HEK293 (cell line): Measurements from ENCODE around the gene CISH.

Experiments
- CTCF ChIA-PET: fragments of 350-600 bp; formaldehyde crosslinking; extraction: SDS; loops from one replicate; lab custom pipeline; 2021; ENCODE audit warnings: antibody characterized with exemption; lab: Yijun Ruan, JAX
- POLR2A ChIA-PET: fragments of 300-600 bp; formaldehyde crosslinking; extraction: SDS; loops from one replicate; lab custom pipeline; 2020; ENCODE audit warnings: antibody characterized with exemption, inconsistent platforms; lab: Yijun Ruan, JAX
- H3K27ac ChIP-seq: fragments of 200-500 bp; sonication (Bioruptor generic); 2 replicates; pipeline ENCODE4 v1.5.1; 2014; ENCODE audit warnings: low read depth, low read length, control low read depth, inconsistent platforms; ENCODE audit errors: extremely low read depth
- H3K36me3 ChIP-seq, 2 experiments: fragments of 200-500 bp in 1 of 2; sonication (Bioruptor generic) in 1 of 2; 1 replicate in 1 of 2; 2 replicates in 1 of 2; pipeline ENCODE4 v1.5.1; 2014 to 2017; ENCODE audit warnings: inconsistent platforms in 2 of 2, low read length in 2 of 2; ENCODE audit not compliant: control insufficient read depth in 2 of 2, insufficient read depth in 1 of 2
- H3K4me1 ChIP-seq: fragments of 200-500 bp; sonication (Bioruptor generic); 2 replicates; pipeline ENCODE4 v1.5.1; 2014; ENCODE audit warnings: mild to moderate bottlenecking, low read length, inconsistent platforms; ENCODE audit not compliant: control insufficient read depth, insufficient read depth
- H3K4me3 ChIP-seq: 2 replicates; pipeline ENCODE4 v1.5.1; 2011; ENCODE audit warnings: low read depth, mild to moderate bottlenecking, control low read depth, low read length, moderate library complexity
- H3K9me3 ChIP-seq: fragments of 200-500 bp; sonication (Bioruptor generic); 2 replicates; pipeline ENCODE4 v1.5.1; 2014; ENCODE audit warnings: low read depth, low read length, inconsistent platforms; ENCODE audit not compliant: control insufficient read depth, insufficient read depth
- EGR2 ChIP-seq: fragments of 450-650 bp; formaldehyde crosslinking; IDR thresholded peaks from 2 replicates; pipeline ENCODE4 v1.5.1; 2016; ENCODE audit warnings: low read depth, missing biosample characterization, missing genetic modification characterization
- HOXA7 ChIP-seq: sonication (generic); formaldehyde crosslinking; IDR thresholded peaks from 2 replicates; pipeline ENCODE4 v1.8.1; 2022; ENCODE audit warnings: missing genetic modification reagents, borderline replicate concordance
- INSM2 ChIP-seq: fragments of 450-650 bp; formaldehyde crosslinking; IDR thresholded peaks from 2 replicates; pipeline ENCODE4 v1.5.1; 2016; ENCODE audit warnings: missing biosample characterization, missing genetic modification characterization
- KLF10 ChIP-seq: fragments of 450-650 bp; IDR thresholded peaks from 2 replicates; pipeline ENCODE4 v1.5.1; 2018; ENCODE audit warnings: missing biosample characterization, mild to moderate bottlenecking, missing genetic modification characterization
- KLF9 ChIP-seq: fragments of 450-650 bp; formaldehyde crosslinking; IDR thresholded peaks from 2 replicates; pipeline ENCODE4 v1.5.1; 2016; ENCODE audit warnings: missing biosample characterization, missing genetic modification characterization, low read depth
- OSR2 ChIP-seq: fragments of 450-650 bp; formaldehyde crosslinking; IDR thresholded peaks from 2 replicates; pipeline ENCODE4 v1.5.1; 2016; ENCODE audit warnings: missing biosample characterization, missing genetic modification characterization
- OVOL3 ChIP-seq: fragments of 450-650 bp; formaldehyde crosslinking; IDR thresholded peaks from 2 replicates; pipeline ENCODE4 v1.5.1; 2016; ENCODE audit warnings: missing biosample characterization, missing genetic modification characterization
- PBX3 ChIP-seq: sonication (generic); formaldehyde crosslinking; IDR thresholded peaks from 2 replicates; pipeline ENCODE4 v1.8.1; 2022; ENCODE audit warnings: mild to moderate bottlenecking, moderate library complexity, missing genetic modification reagents
- SALL2 ChIP-seq: fragments of 450-650 bp; formaldehyde crosslinking; IDR thresholded peaks from 2 replicates; pipeline ENCODE4 v1.5.0; 2017; ENCODE audit warnings: missing biosample characterization, mild to moderate bottlenecking, missing genetic modification characterization, borderline replicate concordance
- ZBTB26 ChIP-seq: fragments of 450-650 bp; formaldehyde crosslinking; optimal IDR thresholded peaks from 2 replicates; pipeline ENCODE3; 2016; ENCODE audit warnings: missing biosample characterization, mild to moderate bottlenecking, missing genetic modification characterization
- ZNF121 ChIP-seq: fragments of 450-650 bp; formaldehyde crosslinking; IDR thresholded peaks from 2 replicates; pipeline ENCODE4 v1.5.1; 2016; ENCODE audit warnings: missing biosample characterization, missing genetic modification characterization
- ZNF138 ChIP-seq: fragments of 450-650 bp; formaldehyde crosslinking; IDR thresholded peaks from 2 replicates; pipeline ENCODE4 v1.5.1; 2016; ENCODE audit warnings: missing biosample characterization, missing genetic modification characterization, borderline replicate concordance
- ZNF140 ChIP-seq: fragments of 450-650 bp; formaldehyde crosslinking; IDR thresholded peaks from 2 replicates; pipeline ENCODE4 v1.5.1; 2016; ENCODE audit warnings: missing biosample characterization, missing genetic modification characterization
- ZNF16 ChIP-seq: fragments of 450-650 bp; formaldehyde crosslinking; IDR thresholded peaks from 2 replicates; pipeline ENCODE4 v1.5.1; 2016; ENCODE audit warnings: low read depth, missing biosample characterization, missing genetic modification characterization
- ZNF214 ChIP-seq: fragments of 450-650 bp; formaldehyde crosslinking; IDR thresholded peaks from 2 replicates; pipeline ENCODE4 v1.5.1; 2017; ENCODE audit warnings: missing biosample characterization, mild to moderate bottlenecking, missing genetic modification characterization, borderline replicate concordance
- ZNF223 ChIP-seq: fragments of 450-650 bp; formaldehyde crosslinking; IDR thresholded peaks from 2 replicates; pipeline ENCODE4 v1.5.1; 2016; ENCODE audit warnings: missing biosample characterization, missing genetic modification characterization
- ZNF354C ChIP-seq: fragments of 450-650 bp; formaldehyde crosslinking; IDR thresholded peaks from 2 replicates; pipeline ENCODE4 v1.5.1; 2016; ENCODE audit warnings: missing biosample characterization, missing genetic modification characterization, low read depth, borderline replicate concordance
- ZNF366 ChIP-seq: fragments of 450-650 bp; formaldehyde crosslinking; conservative IDR thresholded peaks from 2 replicates; pipeline ENCODE4 v1.5.1; 2016; ENCODE audit warnings: missing biosample characterization, missing genetic modification characterization
- ZNF37A ChIP-seq: fragments of 450-650 bp; IDR thresholded peaks from 2 replicates; pipeline ENCODE4 v1.5.1; 2018; ENCODE audit warnings: missing biosample characterization, missing genetic modification characterization
- ZNF394 ChIP-seq: fragments of 450-650 bp; formaldehyde crosslinking; IDR thresholded peaks from 2 replicates; pipeline ENCODE4 v1.5.1; 2016; ENCODE audit warnings: missing biosample characterization, missing genetic modification characterization, mild to moderate bottlenecking, moderate library complexity, borderline replicate concordance
- ZNF426 ChIP-seq: fragments of 450-650 bp; formaldehyde crosslinking; IDR thresholded peaks from 2 replicates; pipeline ENCODE4 v1.5.1; 2017; ENCODE audit warnings: missing biosample characterization, missing genetic modification characterization, mild to moderate bottlenecking, inconsistent platforms, moderate library complexity
- ZNF549 ChIP-seq: fragments of 450-650 bp; IDR thresholded peaks from 2 replicates; pipeline ENCODE4 v1.5.1; 2018; ENCODE audit warnings: missing biosample characterization, missing genetic modification characterization, mild to moderate bottlenecking, inconsistent platforms, moderate library complexity
- ZNF654 ChIP-seq: fragments of 450-650 bp; formaldehyde crosslinking; IDR thresholded peaks from 2 replicates; pipeline ENCODE4 v1.5.1; 2016; ENCODE audit warnings: low read depth, missing biosample characterization, missing genetic modification characterization
- ZNF660 ChIP-seq: fragments of 450-650 bp; IDR thresholded peaks from 2 replicates; pipeline ENCODE4 v1.5.1; 2018; ENCODE audit warnings: missing biosample characterization, mild to moderate bottlenecking, missing genetic modification characterization
- TF ChIP-seq, protein P1 (sequence below): fragments of 450-650 bp; formaldehyde crosslinking; IDR thresholded peaks from 2 replicates; pipeline ENCODE4 v1.5.1; 2016; ENCODE audit warnings: missing biosample characterization, missing genetic modification characterization
- TF ChIP-seq, protein P2 (sequence below): fragments of 450-650 bp; formaldehyde crosslinking; IDR thresholded peaks from 2 replicates; pipeline ENCODE4 v1.5.1; 2016; ENCODE audit warnings: missing biosample characterization, missing genetic modification characterization
- TF ChIP-seq, protein P3 (sequence below): fragments of 450-650 bp; formaldehyde crosslinking; IDR thresholded peaks from 2 replicates; pipeline ENCODE4 v1.5.1; 2016; ENCODE audit warnings: missing biosample characterization, missing genetic modification characterization

The CISH gene

GRCh38 chr3:50660386-50660785 is 48.8 kb upstream of the CISH start (continued):
- no peak for TF ChIP-seq INSM2 (tag by site-specific recombination)
- no peak for TF ChIP-seq ZNF223 (tag by site-specific recombination)

- H3K4me1 ChIP-seq = no peaks in the 10 kb centered on the region
- POLR2A ChIA-PET = no interaction called here
- no peaks in the 10 kb centered on the region for H3K36me3 ChIP-seq
- no peaks in the 10 kb centered on the region for H3K9me3 ChIP-seq
- no peak overlapping the region for H3K27ac ChIP-seq
- CTCF ChIA-PET = no interaction called here
- TF ChIP-seq ZNF660 (tag by site-specific recombination) (no peak), ZNF366 (tag by site-specific recombination) (no peak), ZNF549 (tag by site-specific recombination) (no peak), HOXA7 (CRISPR knock-in tag) (no peak), ZNF37A (tag by site-specific recombination) (no peak), ZNF394 (no peak), ZNF16 (tag by site-specific recombination) (no peak), EGR2 (no peak), SALL2 (tag by site-specific recombination) (no peak), ZNF354C (no peak), ZNF214 (tag by site-specific recombination) (no peak), KLF9 (tag by site-specific recombination) (no peak), ZNF138 (tag by site-specific recombination) (no peak), ZBTB26 (tag by site-specific recombination) (no peak), OVOL3 (no peak), OSR2 (tag by site-specific recombination) (no peak), KLF10 (no peak)
- TF ChIP-seq, protein P1, sequence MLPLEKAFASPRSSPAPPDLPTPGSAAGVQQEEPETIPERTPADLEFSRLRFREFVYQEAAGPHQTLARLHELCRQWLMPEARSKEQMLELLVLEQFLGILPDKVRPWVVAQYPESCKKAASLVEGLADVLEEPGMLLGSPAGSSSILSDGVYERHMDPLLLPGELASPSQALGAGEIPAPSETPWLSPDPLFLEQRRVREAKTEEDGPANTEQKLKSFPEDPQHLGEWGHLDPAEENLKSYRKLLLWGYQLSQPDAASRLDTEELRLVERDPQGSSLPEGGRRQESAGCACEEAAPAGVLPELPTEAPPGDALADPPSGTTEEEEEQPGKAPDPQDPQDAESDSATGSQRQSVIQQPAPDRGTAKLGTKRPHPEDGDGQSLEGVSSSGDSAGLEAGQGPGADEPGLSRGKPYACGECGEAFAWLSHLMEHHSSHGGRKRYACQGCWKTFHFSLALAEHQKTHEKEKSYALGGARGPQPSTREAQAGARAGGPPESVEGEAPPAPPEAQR (tag by site-specific recombination) = no peak
- TF ChIP-seq, protein P2, sequence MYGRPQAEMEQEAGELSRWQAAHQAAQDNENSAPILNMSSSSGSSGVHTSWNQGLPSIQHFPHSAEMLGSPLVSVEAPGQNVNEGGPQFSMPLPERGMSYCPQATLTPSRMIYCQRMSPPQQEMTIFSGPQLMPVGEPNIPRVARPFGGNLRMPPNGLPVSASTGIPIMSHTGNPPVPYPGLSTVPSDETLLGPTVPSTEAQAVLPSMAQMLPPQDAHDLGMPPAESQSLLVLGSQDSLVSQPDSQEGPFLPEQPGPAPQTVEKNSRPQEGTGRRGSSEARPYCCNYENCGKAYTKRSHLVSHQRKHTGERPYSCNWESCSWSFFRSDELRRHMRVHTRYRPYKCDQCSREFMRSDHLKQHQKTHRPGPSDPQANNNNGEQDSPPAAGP (tag by site-specific recombination) = no peak
- H3K4me3 ChIP-seq = no peak overlapping the region
Measured at GRCh38 chr3:50658831-50659230, 47.3 kb upstream of the CISH start.

- Histone ChIP-seq H3K27ac (no peak overlapping the region), H3K4me3 (no peak overlapping the region), H3K9me3 (no peaks in the 10 kb centered on the region), H3K36me3 (no peaks in the 10 kb centered on the region), H3K4me1 (no peaks in the 10 kb centered on the region)
- CTCF ChIA-PET = no interaction called here
- POLR2A ChIA-PET = no interaction called here
- TF ChIP-seq ZNF138 (tag by site-specific recombination) (no peak), ZNF140 (no peak), ZNF654 (tag by site-specific recombination) (no peak), ZNF121 (no peak), PBX3 (CRISPR knock-in tag) (no peak), ZNF426 (no peak)
- TF ChIP-seq, protein P3, sequence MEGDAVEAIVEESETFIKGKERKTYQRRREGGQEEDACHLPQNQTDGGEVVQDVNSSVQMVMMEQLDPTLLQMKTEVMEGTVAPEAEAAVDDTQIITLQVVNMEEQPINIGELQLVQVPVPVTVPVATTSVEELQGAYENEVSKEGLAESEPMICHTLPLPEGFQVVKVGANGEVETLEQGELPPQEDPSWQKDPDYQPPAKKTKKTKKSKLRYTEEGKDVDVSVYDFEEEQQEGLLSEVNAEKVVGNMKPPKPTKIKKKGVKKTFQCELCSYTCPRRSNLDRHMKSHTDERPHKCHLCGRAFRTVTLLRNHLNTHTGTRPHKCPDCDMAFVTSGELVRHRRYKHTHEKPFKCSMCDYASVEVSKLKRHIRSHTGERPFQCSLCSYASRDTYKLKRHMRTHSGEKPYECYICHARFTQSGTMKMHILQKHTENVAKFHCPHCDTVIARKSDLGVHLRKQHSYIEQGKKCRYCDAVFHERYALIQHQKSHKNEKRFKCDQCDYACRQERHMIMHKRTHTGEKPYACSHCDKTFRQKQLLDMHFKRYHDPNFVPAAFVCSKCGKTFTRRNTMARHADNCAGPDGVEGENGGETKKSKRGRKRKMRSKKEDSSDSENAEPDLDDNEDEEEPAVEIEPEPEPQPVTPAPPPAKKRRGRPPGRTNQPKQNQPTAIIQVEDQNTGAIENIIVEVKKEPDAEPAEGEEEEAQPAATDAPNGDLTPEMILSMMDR (tag by site-specific recombination) = no peak
Measured at GRCh38 chr3:50658416-50658815, 46.8 kb upstream of the CISH start.
